GM23248 (cell line): ENCODE results near the gene SEPTIN12. TPM values are rescaled to one million over a fixed set of nuclear protein-coding genes. Genes with fewer than 3 reads are reported as not detected.

Experiments
- DNase-seq: peaks from one replicate; pipeline ENCODE4 v3.0.0-alpha.2; 2015
- H2AFZ ChIP-seq: fragments of 200-600 bp; sonication (generic); 2 replicates; pipeline ENCODE4 v1.6.1; 2016; ENCODE audit warnings: antibody characterized with exemption
- H3F3A ChIP-seq: fragments of 200-600 bp; sonication (generic); 2 replicates; pipeline ENCODE4 v1.6.1; 2016; ENCODE audit warnings: mild to moderate bottlenecking, antibody characterized with exemption, mixed run types; ENCODE audit not compliant: insufficient read depth
- H3K27ac ChIP-seq: fragments of 200-600 bp; sonication (generic); 2 replicates; pipeline ENCODE4 v1.5.1; 2016; ENCODE audit warnings: mild to moderate bottlenecking
- H3K27me3 ChIP-seq: fragments of 200-600 bp; sonication (generic); replicated peaks from 2 replicates; pipeline ENCODE4 v1.6.1; 2016; ENCODE audit warnings: mild to moderate bottlenecking; ENCODE audit not compliant: insufficient read depth
- H3K36me3 ChIP-seq: fragments of 200-600 bp; sonication (generic); 2 replicates; pipeline ENCODE4 v1.6.1; 2016; ENCODE audit warnings: low read depth, mild to moderate bottlenecking
- H3K4me1 ChIP-seq: fragments of 200-600 bp; sonication (generic); 2 replicates; pipeline ENCODE4 v1.6.1; 2016; ENCODE audit warnings: mild to moderate bottlenecking; ENCODE audit not compliant: insufficient read depth
- H3K4me2 ChIP-seq: fragments of 200-600 bp; sonication (generic); one replicate; pipeline ENCODE4 v1.6.1; 2016; ENCODE audit warnings: mild to moderate bottlenecking; ENCODE audit not compliant: unreplicated experiment
- H3K4me3 ChIP-seq: fragments of 200-600 bp; sonication (generic); 2 replicates; pipeline ENCODE4 v1.5.1; 2016; ENCODE audit warnings: mild to moderate bottlenecking
- H3K79me2 ChIP-seq: fragments of 200-600 bp; sonication (generic); 2 replicates; pipeline ENCODE4 v1.6.1; 2016; ENCODE audit warnings: mild to moderate bottlenecking; ENCODE audit not compliant: insufficient read depth
- H3K9ac ChIP-seq: fragments of 200-600 bp; sonication (generic); 2 replicates; pipeline ENCODE4 v1.6.1; 2016; ENCODE audit warnings: mild to moderate bottlenecking
- H3K9me2 ChIP-seq: fragments of 200-600 bp; sonication (generic); 2 replicates; pipeline ENCODE4 v1.6.1; 2016; ENCODE audit warnings: mixed run types, mild to moderate bottlenecking, moderate library complexity; ENCODE audit not compliant: insufficient read depth
- H3K9me3 ChIP-seq: fragments of 200-600 bp; sonication (generic); one replicate; pipeline ENCODE4 v1.6.1; 2017; ENCODE audit warnings: low read depth
- H4K20me1 ChIP-seq: fragments of 200-600 bp; sonication (generic); 2 replicates; pipeline ENCODE4 v1.6.0; 2016; ENCODE audit not compliant: insufficient read depth
- EZH2 ChIP-seq: fragments of 200-600 bp; sonication (generic); IDR thresholded peaks from 2 replicates; pipeline ENCODE4 v1.6.1; 2018; ENCODE audit warnings: antibody characterized with exemption, mild to moderate bottlenecking; ENCODE audit not compliant: insufficient read depth, poor library complexity, severe bottlenecking
- EZH2phosphoT487 ChIP-seq: fragments of 200-600 bp; sonication (generic); IDR thresholded peaks from 2 replicates; pipeline ENCODE4 v1.6.1; 2018; ENCODE audit warnings: antibody characterized with exemption, moderate library complexity, mild to moderate bottlenecking, low read depth; ENCODE audit not compliant: insufficient read depth
- WGBS, 2 experiments: methylation state at CpG; one replicate each; pipeline ENCODE4 v1.1.6; 2015 to 2017; ENCODE audit warnings: low lambda C conversion rate in 2 of 2, low coverage in 1 of 2; ENCODE audit errors: missing lambda C conversion rate in 2 of 2; 5-methylcytosine and 5-hydroxymethylcytosine counted together
- in situ Hi-C: fragments of 300-500 bp; cut with MboI; formaldehyde crosslinking; loops from 2 replicates; pipeline ENCODE4 v1.15.0; 2020
- polyA plus RNA-seq: library from polyadenylated mRNA; unstranded; fragments of >200 nt; fragmentation: Nextera tagmentation; extraction: Ambion mirVana; gene quantifications from 2 replicates; pipeline ENCODE4 v1.2.1, GENCODE V29; 2016
- small RNA-seq: library from RNA; depleted of rRNA; stranded (forward); fragments of <200 nt; gene quantifications from one replicate; pipeline ENCODE3, GENCODE V24; 2014; ENCODE audit warnings: low read depth, low replicate concordance
- total RNA-seq: library from RNA; depleted of rRNA; stranded (reverse); fragments of >200 nt; shearing (Covaris generic); gene quantifications from 2 replicates; pipeline ENCODE4 v1.2.3, GENCODE V29; 2014; rRNA removed

SEPTIN12 gene
- total and polyA plus RNA-seq, 2 experiments from 2014 or later = not detected

GRCh38 chr16:4729876-4730275 lies 58.3 kb downstream of the SEPTIN12 start:
- 95 to 99% methylated on average over 15 of the region's 15 CpGs for WGBS, 2 experiments
- Histone ChIP-seq H4K20me1 (no peaks in the 10 kb centered on the region), H3K4me2 (no peak overlapping the region), H3K79me2 (peaks cover 48% of the 10 kb centered on the region), H2AFZ (no peak overlapping the region), H3K27me3 (no peaks in the 10 kb centered on the region), H3K9ac (no peak overlapping the region), H3K27ac (no peak overlapping the region), H3K4me1 (no peaks in the 10 kb centered on the region), H3K36me3 (peaks cover 2% of the 10 kb centered on the region; the same call in 1 of the 2 replicates), H3F3A (no peaks in the 10 kb centered on the region), H3K9me3 (no peaks in the 10 kb centered on the region), H3K4me3 (no peak overlapping the region), H3K9me2 (no peaks in the 10 kb centered on the region)
- DNase-seq = no peak
- in situ Hi-C loops = no loop called here
- TF ChIP-seq EZH2phosphoT487 = no peak
- TF ChIP-seq EZH2 = no peak

- peaks cover 45% of the 10 kb centered on the region for H3K79me2 ChIP-seq
- in situ Hi-C loops = no loop called here
These were observed 59.5 kb downstream of the SEPTIN12 start for GRCh38 chr16:4728676-4729075.

More at GRCh38 chr16:4728676-4729075, 59.5 kb downstream of the SEPTIN12 start:
- no peak overlapping the region for H3K4me3 ChIP-seq
- H3K4me1 ChIP-seq = no peaks in the 10 kb centered on the region
- no peak for DNase-seq
- no peaks in the 10 kb centered on the region for H3K27me3 ChIP-seq
- no peaks in the 10 kb centered on the region for H3F3A ChIP-seq
- TF ChIP-seq EZH2phosphoT487 (no peak), EZH2 (no peak)
- peaks cover 11% of the 10 kb centered on the region; the same call in 1 of the 2 replicates for H3K36me3 ChIP-seq
- no peaks in the 10 kb centered on the region for H3K9me2 ChIP-seq
- 80 to 89% methylated on average over 8 of the region's 8 CpGs for WGBS, 2 experiments
- no peaks in the 10 kb centered on the region for H4K20me1 ChIP-seq
- no peak overlapping the region for H3K4me2 ChIP-seq
- no peak overlapping the region for H3K27ac ChIP-seq
- no peak overlapping the region for H3K9ac ChIP-seq
- no peak overlapping the region for H2AFZ ChIP-seq
- H3K9me3 ChIP-seq = no peaks in the 10 kb centered on the region

Small RNA genes within 50 kb of the gene (small RNA-seq; reads per million reads assigned to genes)
- not detected for gene RF00017

Other genes starting within 250 kb of the SEPTIN12 start
- gene CDIP1, start 249.6 kb downstream of the SEPTIN12 start, total RNA-seq = 14.7 and 20.7 TPM in 2 replicates
- 17.7 and 20.3 TPM in 2 replicates for gene CDIP1, start 249.6 kb downstream of the SEPTIN12 start, polyA plus RNA-seq
- gene C16orf96, start 232.0 kb downstream of the SEPTIN12 start, total RNA-seq = not detected in 2 replicates
- not detected in 2 replicates for gene C16orf96, start 232.0 kb downstream of the SEPTIN12 start, polyA plus RNA-seq
- 9.9 and 17.4 TPM in 2 replicates for gene UBALD1, start 173.5 kb downstream of the SEPTIN12 start, total RNA-seq
- 10.3 and 11.5 TPM in 2 replicates for gene UBALD1, start 173.5 kb downstream of the SEPTIN12 start, polyA plus RNA-seq
- 26.4 and 30.2 TPM in 2 replicates for gene MGRN1, start 163.5 kb downstream of the SEPTIN12 start, total RNA-seq
- 13.1 and 14.0 TPM in 2 replicates for gene MGRN1, start 163.5 kb downstream of the SEPTIN12 start, polyA plus RNA-seq
- gene NUDT16L1, start 94.8 kb downstream of the SEPTIN12 start, total RNA-seq = 34.8 and 43.6 TPM in 2 replicates
- gene NUDT16L1, start 94.8 kb downstream of the SEPTIN12 start, polyA plus RNA-seq = 42.9 and 43.6 TPM in 2 replicates
- 17.6 and 20.0 TPM in 2 replicates for gene ANKS3, start 54.1 kb downstream of the SEPTIN12 start, total RNA-seq
- gene ANKS3, start 54.1 kb downstream of the SEPTIN12 start, polyA plus RNA-seq = 12.8 and 13.0 TPM in 2 replicates
- gene DNAAF8, start 53.8 kb downstream of the SEPTIN12 start, total RNA-seq = 0.25 and 0.86 TPM in 2 replicates
- 1.7 and 2.3 TPM in 2 replicates for gene DNAAF8, start 53.8 kb downstream of the SEPTIN12 start, polyA plus RNA-seq
- 12.3 and 19.0 TPM in 2 replicates for gene ZNF500, start 21.2 kb downstream of the SEPTIN12 start, total RNA-seq
- gene ZNF500, start 21.2 kb downstream of the SEPTIN12 start, polyA plus RNA-seq = 7.4 and 8.8 TPM in 2 replicates
- not detected in 2 replicates for gene SMIM22, start 7.0 kb upstream of the SEPTIN12 start, total RNA-seq
- gene SMIM22, start 7.0 kb upstream of the SEPTIN12 start, polyA plus RNA-seq = not detected in 2 replicates
- gene ROGDI, start 14.3 kb upstream of the SEPTIN12 start, total RNA-seq = 17.7 and 27.3 TPM in 2 replicates
- gene ROGDI, start 14.3 kb upstream of the SEPTIN12 start, polyA plus RNA-seq = 21.4 and 25.2 TPM in 2 replicates
- 27.4 and 31.2 TPM in 2 replicates for gene GLYR1, start 58.9 kb upstream of the SEPTIN12 start, total RNA-seq
- gene GLYR1, start 58.9 kb upstream of the SEPTIN12 start, polyA plus RNA-seq = 36.6 and 39.9 TPM in 2 replicates
- gene UBN1, start 59.1 kb upstream of the SEPTIN12 start, total RNA-seq = 16.4 and 18.1 TPM in 2 replicates
- gene UBN1, start 59.1 kb upstream of the SEPTIN12 start, polyA plus RNA-seq = 9.3 and 9.9 TPM in 2 replicates
- gene PPL, start 148.8 kb upstream of the SEPTIN12 start, total RNA-seq = 1.2 and 1.9 TPM in 2 replicates
- 0.94 and 1.7 TPM in 2 replicates for gene PPL, start 148.8 kb upstream of the SEPTIN12 start, polyA plus RNA-seq
- not detected in 2 replicates for gene SEC14L5, start 170.0 kb upstream of the SEPTIN12 start, total RNA-seq
- not detected in 2 replicates for gene SEC14L5, start 170.0 kb upstream of the SEPTIN12 start, polyA plus RNA-seq
- gene NAGPA, start 245.6 kb upstream of the SEPTIN12 start, total RNA-seq = 33.4 and 61.0 TPM in 2 replicates
- 16.2 and 16.3 TPM in 2 replicates for gene NAGPA, start 245.6 kb upstream of the SEPTIN12 start, polyA plus RNA-seq